Activated naive CD4-positive, alpha-beta T cell treated with anti-CD3 and anti-CD28 coated beads for 36 hours (primary cell): Measurements from ENCODE around the gene GRIK2. TPM values are rescaled to one million over a fixed set of nuclear protein-coding genes. Genes with fewer than 3 reads are reported as not detected.

Experiments used
- CTCF ChIA-PET: fragments of 350-600 bp; sonication (Branson Sonifier 250); formaldehyde crosslinking; loops from one replicate; lab custom pipeline; 2021; ENCODE audit warnings: antibody characterized with exemption; lab: Charles Lee
- DNase-seq: peaks from one replicate; pipeline ENCODE4 v3.0.0-alpha.2; 2020
- H3K27ac Mint-ChIP-seq: one replicate; pipeline ENCODE4 v1.8.0; 2021; ENCODE audit warnings: mild to moderate bottlenecking, mixed read lengths
- H3K27me3 Mint-ChIP-seq: one replicate; pipeline ENCODE4 v1.8.0; 2021; ENCODE audit warnings: low read depth, mixed read lengths
- H3K36me3 Mint-ChIP-seq: one replicate; pipeline ENCODE4 v1.8.0; 2021; ENCODE audit warnings: low read depth, mixed read lengths
- H3K4me1 Mint-ChIP-seq: one replicate; pipeline ENCODE4 v1.8.0; 2021; ENCODE audit warnings: low read depth, mixed read lengths
- H3K4me3 Mint-ChIP-seq: one replicate; pipeline ENCODE4 v1.8.0; 2021; ENCODE audit warnings: mild to moderate bottlenecking, moderate library complexity, mixed read lengths
- H3K9me3 Mint-ChIP-seq: one replicate; pipeline ENCODE4 v1.8.0; 2021; ENCODE audit warnings: mixed read lengths
- intact Hi-C: fragments of 100-400 bp; cut with micrococcal nuclease; formaldehyde crosslinking; loops from one replicate; pipeline ENCODE4 v1.15.1; 2023
- total RNA-seq, 2 experiments: library from RNA; stranded (reverse); gene quantifications; one replicate each; pipeline ENCODE4 v1.2.3, GENCODE V29; 2021

The GRIK2 gene
- total RNA-seq, 2 experiments from 2014 or later: not detected

GRCh38 chr6:101443315-101443714 is 49.8 kb downstream of the GRIK2 start:
- H3K36me3 Mint-ChIP-seq: no peaks in the 10 kb centered on the region
- H3K4me3 Mint-ChIP-seq: no peak overlapping the region
- CTCF ChIA-PET: no interaction called here
- H3K9me3 Mint-ChIP-seq: peaks cover 4% of the 10 kb centered on the region
- no peak for DNase-seq
- no peak overlapping the region for H3K27ac Mint-ChIP-seq
- no peaks in the 10 kb centered on the region for H3K27me3 Mint-ChIP-seq
- H3K4me1 Mint-ChIP-seq: no peaks in the 10 kb centered on the region
- intact Hi-C loops: no loop called here

DNA sequence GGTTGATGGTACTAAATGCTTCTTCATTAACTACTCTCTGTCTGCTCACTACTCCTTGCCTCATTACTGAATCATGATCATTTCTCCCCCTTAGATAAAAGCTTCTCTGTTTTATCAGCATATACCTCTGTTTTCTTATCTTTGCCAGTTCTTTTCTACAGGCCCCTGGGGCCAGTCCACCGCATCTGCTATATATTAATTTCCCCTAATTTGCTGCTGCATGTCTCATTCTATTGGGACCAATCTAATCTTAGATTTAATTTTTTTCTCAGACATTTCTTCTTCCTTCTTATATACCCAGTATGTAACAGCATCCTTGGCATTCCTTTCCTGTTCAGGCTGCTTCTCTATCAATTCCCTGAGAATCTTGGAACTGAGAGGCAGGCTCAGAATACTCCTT is 51.2 kb downstream of the GRIK2 start:
- CTCF ChIA-PET: no interaction called here
- no peak for DNase-seq
- H3K27me3 Mint-ChIP-seq: no peaks in the 10 kb centered on the region
- intact Hi-C loops: no loop called here
- no peaks in the 10 kb centered on the region for H3K4me1 Mint-ChIP-seq
- H3K27ac Mint-ChIP-seq: no peak overlapping the region
- H3K9me3 Mint-ChIP-seq: peaks cover 4% of the 10 kb centered on the region
- no peak overlapping the region for H3K4me3 Mint-ChIP-seq
- H3K36me3 Mint-ChIP-seq: no peaks in the 10 kb centered on the region

DNA sequence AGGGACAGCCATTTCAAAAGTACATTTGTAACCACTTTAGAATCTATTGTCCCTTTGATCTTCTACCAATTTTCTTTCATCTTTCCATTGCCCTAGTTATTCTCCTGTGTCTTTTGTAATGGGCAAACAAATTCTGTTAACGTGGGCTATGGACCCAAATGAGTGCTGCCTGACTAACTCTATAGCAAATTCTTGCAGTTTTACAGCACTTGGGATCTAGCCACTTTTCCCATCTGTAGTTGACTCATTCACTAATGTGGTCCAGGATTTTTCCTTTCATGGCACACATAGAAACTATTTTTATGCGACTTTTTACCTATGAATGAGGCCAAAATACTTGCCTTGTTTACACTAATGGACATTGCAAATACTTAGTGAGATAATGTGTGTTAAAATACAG is 52.0 kb downstream of the GRIK2 start:
- CTCF ChIA-PET: no interaction called here
- intact Hi-C loops: no loop called here
- Mint-ChIP-seq H3K36me3 (no peaks in the 10 kb centered on the region), H3K4me3 (no peak overlapping the region), H3K4me1 (no peaks in the 10 kb centered on the region), H3K9me3 (peaks cover 2% of the 10 kb centered on the region), H3K27me3 (no peaks in the 10 kb centered on the region), H3K27ac (no peak overlapping the region)
- DNase-seq: no peak

DNA sequence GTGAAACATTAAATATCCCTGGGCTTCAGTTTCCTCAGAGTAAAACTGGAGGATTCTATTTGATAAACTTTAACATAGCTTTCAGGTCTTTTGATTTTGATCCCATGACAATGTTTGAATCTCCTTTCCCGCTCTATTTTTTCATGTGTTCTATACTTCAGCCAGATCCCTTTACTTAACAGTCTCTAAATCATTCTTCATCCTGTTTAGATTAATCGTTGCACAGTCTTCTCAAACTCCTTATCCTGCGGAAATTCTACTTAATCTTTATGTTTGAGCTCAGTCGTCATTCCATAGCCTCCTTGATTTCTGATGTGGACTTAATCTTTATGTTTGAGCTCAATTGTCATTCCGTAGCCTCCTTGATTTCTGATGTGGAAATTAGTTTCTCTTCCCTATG is 57.4 kb downstream of the GRIK2 start:
- Mint-ChIP-seq H3K4me3 (no peak overlapping the region), H3K9me3 (no peaks in the 10 kb centered on the region), H3K4me1 (no peaks in the 10 kb centered on the region), H3K36me3 (no peaks in the 10 kb centered on the region), H3K27ac (no peak overlapping the region), H3K27me3 (no peaks in the 10 kb centered on the region)
- no peak for DNase-seq
- CTCF ChIA-PET: interaction anchor here (0.6 kb wide), 1 partner anchor 471 kb away, joined by 4 read pairs; no protein-coding TSS in a partner anchor
- intact Hi-C loops: no loop called here

DNA sequence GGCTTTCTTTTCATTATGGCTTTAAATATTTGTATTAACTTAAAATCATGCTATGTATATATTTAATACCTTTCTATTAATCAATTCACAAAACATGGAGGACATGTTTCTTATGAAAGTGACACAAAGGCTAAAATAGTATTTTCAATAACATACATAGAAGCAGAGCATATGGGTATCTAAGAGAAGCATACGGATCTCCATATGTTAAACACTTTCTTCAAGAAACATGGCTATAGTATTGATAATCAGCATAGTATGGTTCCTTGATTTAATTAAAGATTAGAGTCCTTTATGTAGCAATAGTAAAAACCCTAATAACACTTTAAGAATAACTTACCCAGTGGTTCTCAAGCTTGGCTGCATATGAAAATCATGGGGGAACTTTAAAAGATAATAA is 58.5 kb downstream of the GRIK2 start:
- no peak for DNase-seq
- Mint-ChIP-seq H3K27ac (no peak overlapping the region), H3K4me3 (no peak overlapping the region), H3K27me3 (no peaks in the 10 kb centered on the region), H3K4me1 (no peaks in the 10 kb centered on the region), H3K9me3 (no peaks in the 10 kb centered on the region), H3K36me3 (no peaks in the 10 kb centered on the region)
- CTCF ChIA-PET: no interaction called here
- intact Hi-C loops: no loop called here

DNA sequence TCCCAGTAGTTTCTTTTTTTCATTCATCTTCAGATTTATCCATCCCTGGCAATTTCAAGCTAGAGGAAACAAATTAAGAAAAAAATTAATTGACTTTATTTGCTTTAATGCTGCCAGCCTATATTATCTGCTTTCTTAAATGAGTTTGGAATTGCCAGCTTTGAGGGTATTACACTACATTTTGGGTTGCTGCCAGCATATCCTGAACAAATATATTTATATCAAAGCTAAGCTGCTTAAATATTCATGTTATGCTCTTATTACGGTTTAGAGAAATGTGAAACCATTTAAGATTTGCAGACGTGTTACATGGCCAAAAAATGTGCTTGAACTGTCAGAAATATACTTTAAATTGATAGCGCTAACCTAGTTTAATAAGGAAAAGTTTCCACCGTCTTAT is 59.7 kb downstream of the GRIK2 start:
- no peak overlapping the region for H3K4me3 Mint-ChIP-seq
- H3K9me3 Mint-ChIP-seq: no peaks in the 10 kb centered on the region
- H3K4me1 Mint-ChIP-seq: no peaks in the 10 kb centered on the region
- intact Hi-C loops: no loop called here
- no peaks in the 10 kb centered on the region for H3K36me3 Mint-ChIP-seq
- H3K27ac Mint-ChIP-seq: no peak overlapping the region
- no peak for DNase-seq
- no peaks in the 10 kb centered on the region for H3K27me3 Mint-ChIP-seq
- CTCF ChIA-PET: no interaction called here

DNA sequence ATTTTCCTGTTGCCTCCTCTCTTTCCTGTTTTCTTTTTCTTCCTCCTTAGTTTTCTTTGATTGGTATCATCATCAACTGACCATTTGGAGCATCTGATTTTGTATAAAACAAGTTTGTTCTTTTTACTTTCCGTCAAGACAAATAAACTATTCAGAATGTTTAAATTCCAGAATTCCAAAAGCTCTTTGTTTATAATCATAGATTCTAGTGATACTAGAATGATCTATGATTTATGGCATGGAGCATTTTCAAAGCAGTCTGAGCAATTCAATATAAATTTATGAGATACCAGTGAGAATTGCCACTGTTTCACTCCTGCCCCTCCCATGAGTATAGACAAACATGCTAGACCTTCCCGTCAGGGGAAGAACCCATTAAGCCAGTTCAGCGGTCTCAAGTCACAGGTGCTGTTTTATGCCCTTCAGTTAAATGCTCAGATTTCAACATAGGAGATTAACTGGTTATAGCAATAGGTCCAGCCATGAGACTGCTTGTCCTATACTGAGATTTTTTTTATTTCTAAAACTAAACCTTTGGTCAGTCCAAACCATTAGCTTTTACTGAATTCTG is 60.7 kb downstream of the GRIK2 start:
- H3K4me1 Mint-ChIP-seq: no peaks in the 10 kb centered on the region
- H3K27ac Mint-ChIP-seq: no peak overlapping the region
- H3K36me3 Mint-ChIP-seq: no peaks in the 10 kb centered on the region
- H3K27me3 Mint-ChIP-seq: no peaks in the 10 kb centered on the region
- intact Hi-C loops: no loop called here
- H3K4me3 Mint-ChIP-seq: no peak overlapping the region
- CTCF ChIA-PET: no interaction called here
- no peak for DNase-seq
- no peaks in the 10 kb centered on the region for H3K9me3 Mint-ChIP-seq

- Mint-ChIP-seq H3K36me3 (no peaks in the 10 kb centered on the region), H3K4me3 (no peak overlapping the region), H3K27ac (no peak overlapping the region), H3K27me3 (no peaks in the 10 kb centered on the region), H3K4me1 (no peaks in the 10 kb centered on the region), H3K9me3 (no peaks in the 10 kb centered on the region)
- DNase-seq: no peak
- CTCF ChIA-PET: no interaction called here
- intact Hi-C loops: no loop called here
These were observed 64.8 kb downstream of the GRIK2 start for GRCh38 chr6:101458336-101458735.

- Mint-ChIP-seq H3K9me3 (no peaks in the 10 kb centered on the region), H3K27ac (no peak overlapping the region), H3K36me3 (no peaks in the 10 kb centered on the region), H3K4me3 (no peak overlapping the region), H3K4me1 (no peaks in the 10 kb centered on the region), H3K27me3 (no peaks in the 10 kb centered on the region)
- intact Hi-C loops: no loop called here
- CTCF ChIA-PET: no interaction called here
- no peak for DNase-seq
These were observed 65.3 kb downstream of the GRIK2 start for GRCh38 chr6:101458826-101459225.

DNA sequence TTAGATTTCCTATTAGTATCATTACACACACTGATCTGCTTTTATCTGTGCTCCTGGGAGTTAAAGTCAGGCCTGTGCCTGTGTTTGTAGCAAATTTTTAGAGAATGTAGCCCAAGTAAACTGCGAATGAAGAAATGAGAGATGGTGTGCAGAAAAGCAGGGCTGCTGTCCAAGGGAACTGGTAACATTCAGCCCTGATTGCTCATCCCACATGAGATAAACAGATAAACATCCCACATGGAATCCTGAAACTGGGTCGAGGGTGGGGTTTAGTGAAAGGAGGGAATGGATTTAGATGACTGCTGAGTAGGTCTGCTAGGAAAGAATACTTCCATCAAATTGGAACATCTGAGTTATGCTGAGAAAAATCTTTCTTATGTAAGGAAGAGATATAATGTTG is 69.1 kb downstream of the GRIK2 start:
- no peaks in the 10 kb centered on the region for H3K36me3 Mint-ChIP-seq
- intact Hi-C loops: no loop called here
- no peak for DNase-seq
- no peak overlapping the region for H3K4me3 Mint-ChIP-seq
- no peaks in the 10 kb centered on the region for H3K27me3 Mint-ChIP-seq
- CTCF ChIA-PET: no interaction called here
- no peaks in the 10 kb centered on the region for H3K4me1 Mint-ChIP-seq
- H3K9me3 Mint-ChIP-seq: no peaks in the 10 kb centered on the region
- H3K27ac Mint-ChIP-seq: no peak overlapping the region

DNA sequence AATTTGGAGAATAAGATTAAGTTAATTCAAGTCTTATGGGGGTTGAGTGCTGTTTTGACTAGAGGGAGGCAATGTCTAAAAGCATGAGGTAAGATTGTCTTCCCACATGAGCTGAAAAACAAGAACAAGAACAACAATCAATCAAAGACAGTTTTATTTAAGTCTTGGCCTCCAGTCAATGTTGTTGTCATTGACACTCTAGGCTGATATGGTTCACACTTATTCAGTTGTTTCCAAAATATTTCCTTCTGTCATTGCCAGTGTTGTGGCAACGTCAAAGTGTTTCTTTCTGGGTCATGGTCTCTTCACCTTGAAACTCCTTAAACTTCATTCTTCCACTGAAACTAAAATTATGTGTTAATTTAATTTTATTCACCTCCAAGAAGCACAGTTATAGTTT is 72.4 kb downstream of the GRIK2 start:
- Mint-ChIP-seq H3K4me1 (no peaks in the 10 kb centered on the region), H3K27ac (no peak overlapping the region), H3K36me3 (no peaks in the 10 kb centered on the region), H3K27me3 (no peaks in the 10 kb centered on the region), H3K9me3 (no peaks in the 10 kb centered on the region), H3K4me3 (no peak overlapping the region)
- intact Hi-C loops: no loop called here
- no peak for DNase-seq
- CTCF ChIA-PET: interaction anchor here (0.7 to 0.9 kb wide), 2 partner anchors 18 to 44 kb away, joined by 3 to 4 read pairs; no protein-coding TSS in a partner anchor

DNA sequence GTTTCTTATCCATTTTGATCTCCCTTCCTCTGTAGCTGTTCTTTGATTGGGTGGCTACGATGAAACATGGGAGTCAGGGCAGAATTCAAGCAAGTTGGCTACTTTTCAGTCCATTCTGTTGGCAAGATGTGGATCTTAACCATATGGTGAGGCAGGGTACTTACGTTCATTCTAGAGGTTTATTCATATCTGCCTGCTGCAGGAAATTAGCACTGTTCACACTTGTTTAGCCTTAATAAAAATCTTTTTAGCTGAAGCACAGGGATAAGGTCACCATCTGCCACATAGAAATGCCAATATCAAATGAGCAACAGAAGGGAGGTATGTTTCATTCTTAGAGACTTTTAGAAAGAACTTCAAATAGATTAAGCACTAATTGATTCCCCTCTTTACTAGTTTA is 83.9 kb downstream of the GRIK2 start:
- DNase-seq: no peak
- Mint-ChIP-seq H3K36me3 (no peaks in the 10 kb centered on the region), H3K27ac (no peak overlapping the region), H3K9me3 (peaks cover 2% of the 10 kb centered on the region), H3K27me3 (no peaks in the 10 kb centered on the region), H3K4me1 (no peaks in the 10 kb centered on the region), H3K4me3 (no peak overlapping the region)
- intact Hi-C loops: no loop called here
- CTCF ChIA-PET: interaction anchor here (0.6 kb wide), 1 partner anchor 168 kb away, joined by 3 read pairs; no protein-coding TSS in a partner anchor

GRCh38 chr6:101478891-101479290 is 85.4 kb downstream of the GRIK2 start:
- intact Hi-C loops: no loop called here
- Mint-ChIP-seq H3K36me3 (no peaks in the 10 kb centered on the region), H3K9me3 (peaks cover 2% of the 10 kb centered on the region), H3K4me1 (no peaks in the 10 kb centered on the region), H3K27me3 (no peaks in the 10 kb centered on the region), H3K27ac (no peak overlapping the region), H3K4me3 (no peak overlapping the region)
- CTCF ChIA-PET: interaction anchor here (0.7 kb wide), 1 partner anchor 11 kb away, joined by 3 read pairs; no protein-coding TSS in a partner anchor
- DNase-seq: no peak
